B cell (primary cell): Measurements from ENCODE around the gene SLC39A7. TPM values are rescaled to one million over a fixed set of nuclear protein-coding genes. Genes with fewer than 3 reads are reported as not detected.
"Not testable (repeated sequence)": the region's sequence is repeated elsewhere in the genome, so short reads cannot be mapped to it uniquely, and the experiment has no call there.

Source experiments
- ATAC-seq: fragments of 200-7000 bp; cut with Tn5 transposase; one replicate; pipeline ENCODE4 v1.10.0; 2021; ENCODE audit warnings: low read depth, mild to moderate bottlenecking, moderate number of reproducible peaks, moderate library complexity
- CTCF ChIA-PET: fragments of 350-600 bp; sonication (Branson Sonifier 250); formaldehyde crosslinking; loops from one replicate; lab custom pipeline; 2021; ENCODE audit warnings: antibody characterized with exemption, inconsistent platforms; lab: Charles Lee
- POLR2A ChIA-PET: fragments of 350-600 bp; sonication (Branson Sonifier 250); formaldehyde crosslinking; loops from one replicate; lab custom pipeline; 2021; ENCODE audit warnings: antibody characterized with exemption; lab: Charles Lee
- DNase-seq: peaks from one replicate; pipeline ENCODE4 v3.0.0; 2013
- H2AFZ ChIP-seq: 2 replicates; pipeline ENCODE4 v1.6.1; 2012; ENCODE audit warnings: mild to moderate bottlenecking, low read depth, low read length; ENCODE audit not compliant: insufficient read depth, poor library complexity, severe bottlenecking
- H3K27ac ChIP-seq, 2 donors: 1 replicate in 1 of 2; 2 replicates in 1 of 2; pipeline ENCODE4 v1.5.1; 2012 to 2013; ENCODE audit warnings: low read length in 2 of 2, mild to moderate bottlenecking in 2 of 2, moderate library complexity in 1 of 2
- H3K27me3 ChIP-seq, 4 experiments: fragments of 200-600 bp in 1 of 4; sonication (generic) in 1 of 4; replicated peaks in 1 of 4; 1 replicate in 2 of 4; 2 replicates in 2 of 4; pipeline versions ENCODE4 v1.6.1 to v1.7.0; 2013 to 2016; ENCODE audit warnings: low read length in 3 of 4, mild to moderate bottlenecking in 2 of 4, mixed read lengths in 1 of 4, moderate library complexity in 1 of 4; ENCODE audit not compliant: insufficient read depth in 4 of 4, control insufficient read depth in 3 of 4; ENCODE audit errors: control extremely low read depth in 1 of 4
- H3K36me3 ChIP-seq, 2 experiments: replicated peaks in 1 of 2; 1 replicate in 1 of 2; 2 replicates in 1 of 2; pipeline versions ENCODE4 v1.6.1 to v1.7.1; 2013; ENCODE audit warnings: low read length in 1 of 2; ENCODE audit not compliant: insufficient read depth in 2 of 2, control insufficient read depth in 1 of 2; ENCODE audit errors: control extremely low read depth in 1 of 2, extremely low read depth in 1 of 2
- H3K4me1 ChIP-seq, 2 donors: fragments of 200-600 bp in 1 of 2; sonication (generic) in 1 of 2; 1 replicate in 1 of 2; 2 replicates in 1 of 2; pipeline versions ENCODE4 v1.5.1 to v1.6.1; 2013 to 2017; ENCODE audit warnings: low read length in 2 of 2; ENCODE audit not compliant: control insufficient read depth in 2 of 2, insufficient read depth in 2 of 2
- H3K4me2 ChIP-seq: replicated peaks from 2 replicates; pipeline ENCODE3; 2012; ENCODE audit warnings: mild to moderate bottlenecking, low read depth, low read length; ENCODE audit not compliant: poor library complexity, severe bottlenecking
- H3K4me3 ChIP-seq, 5 experiments: fragments of 200-600 bp in 1 of 5; sonication (generic) in 1 of 5; 1 replicate in 3 of 5; 2 replicates in 2 of 5; pipeline versions ENCODE4 v1.5.1 to v1.7.0; 2011 to 2016; ENCODE audit warnings: low read length in 4 of 5, mild to moderate bottlenecking in 4 of 5, low read depth in 2 of 5, control low read depth in 1 of 5, moderate library complexity in 1 of 5; ENCODE audit not compliant: insufficient read depth in 1 of 5; ENCODE audit errors: control extremely low read depth in 1 of 5, extremely low read depth in 1 of 5
- H3K79me2 ChIP-seq: fragments of 200-600 bp; sonication (generic); one replicate; pipeline ENCODE4 v1.6.0; 2016; ENCODE audit warnings: low read length; ENCODE audit not compliant: control insufficient read depth, insufficient read depth
- H3K9ac ChIP-seq: fragments of 200-600 bp; sonication (generic); 2 replicates; pipeline ENCODE4 v1.6.1; 2017; ENCODE audit warnings: mild to moderate bottlenecking, low read length, moderate library complexity
- H3K9me3 ChIP-seq, 3 donors: one replicate each; pipeline versions ENCODE4 v1.6.1 to v1.7.1; 2013; ENCODE audit warnings: low read length in 2 of 3; ENCODE audit not compliant: control insufficient read depth in 2 of 3, insufficient read depth in 1 of 3; ENCODE audit errors: control extremely low read depth in 1 of 3
- H4K20me1 ChIP-seq: 2 replicates; pipeline ENCODE4 v1.6.0; 2012; ENCODE audit warnings: mild to moderate bottlenecking, low read length; ENCODE audit not compliant: insufficient read depth, control insufficient read depth, poor library complexity, severe bottlenecking
- H3K27ac Mint-ChIP-seq: one replicate; pipeline ENCODE4 v1.8.0; 2021; ENCODE audit warnings: mixed read lengths
- H3K27me3 Mint-ChIP-seq: one replicate; pipeline ENCODE4 v1.8.0; 2021; ENCODE audit warnings: mixed read lengths
- H3K4me1 Mint-ChIP-seq: one replicate; pipeline ENCODE4 v1.8.0; 2021; ENCODE audit warnings: mixed read lengths
- H3K4me3 Mint-ChIP-seq: one replicate; pipeline ENCODE4 v1.8.0; 2021; ENCODE audit warnings: mixed read lengths
- H3K9me3 Mint-ChIP-seq: one replicate; pipeline ENCODE4 v1.8.0; 2022; ENCODE audit warnings: mixed read lengths; ENCODE audit not compliant: insufficient read depth
- EZH2 ChIP-seq: IDR thresholded peaks from 2 replicates; pipeline ENCODE4 v1.6.1; 2012; ENCODE audit warnings: borderline replicate concordance, low read depth, mild to moderate bottlenecking, moderate library complexity, low read length; ENCODE audit not compliant: insufficient read depth, poor library complexity, severe bottlenecking
- WGBS: methylation state at CpG from one replicate; pipeline ENCODE4 v1.1.5; 2013; ENCODE audit warnings: missing lambda C conversion rate; ENCODE audit not compliant: insufficient coverage; 5-methylcytosine and 5-hydroxymethylcytosine counted together
- intact Hi-C: fragments of 100-400 bp; cut with micrococcal nuclease; formaldehyde crosslinking; loops from one replicate; pipeline ENCODE4 v1.10.0; 2022
- polyA plus RNA-seq: library from polyadenylated mRNA; depleted of rRNA; stranded (reverse); fragments of >200 nt; gene quantifications from 2 replicates; pipeline ENCODE4 v1.2.3, GENCODE V29; 2012
- total RNA-seq, 2 donors: library from RNA; stranded (reverse); fragments of 120-200 nt in 1 of 2; gene quantifications; 1 replicate in 1 of 2; 2 replicates in 1 of 2; pipeline versions ENCODE4 v1.2.3 to v1.2.4, GENCODE V29; 2013 to 2022
- TF ChIP-seq, protein P1 (sequence below): fragments of 200-600 bp; IDR thresholded peaks from one replicate; pipeline ENCODE4 v1.8.0; 2022; ENCODE audit warnings: antibody characterized with exemption, mild to moderate bottlenecking

The SLC39A7 gene
- total and polyA plus RNA-seq, 2 donors (not counting 1 experiment from before 2014, with no cell fraction given): 18.7 to 29.6 TPM

DNA sequence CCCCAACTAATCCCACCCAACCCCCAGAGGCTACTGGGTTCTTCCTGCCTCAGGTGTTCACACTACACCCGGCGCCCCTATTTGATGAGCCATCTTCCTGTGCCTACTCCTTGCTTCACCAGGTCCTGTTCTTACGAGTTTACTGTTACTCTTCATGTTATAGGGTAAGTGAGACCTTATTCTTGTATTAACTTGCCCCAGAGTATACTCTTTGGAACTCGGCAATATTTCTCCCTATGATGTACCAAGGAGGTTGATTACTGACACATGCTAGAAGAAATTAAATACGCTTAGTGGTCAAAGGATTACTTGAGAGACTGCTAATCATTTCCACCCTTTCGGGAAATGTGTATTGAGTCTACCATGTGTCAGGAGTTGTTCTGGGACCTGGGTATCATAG, 16.6 kb downstream of the SLC39A7 start:
- H3K4me1 ChIP-seq: peaks cover 14 to 15% of the 10 kb centered on the region in 2 donors
- no peak overlapping the region for H2AFZ ChIP-seq
- Mint-ChIP-seq H3K4me3 (no peak overlapping the region), H3K27me3 (peaks cover 55% of the 10 kb centered on the region), H3K9me3 (no peaks in the 10 kb centered on the region), H3K4me1 (peaks cover 19% of the 10 kb centered on the region), H3K27ac (no peak overlapping the region)
- intact Hi-C loops: no loop called here
- no peaks in the 10 kb centered on the region for H3K79me2 ChIP-seq
- CTCF ChIA-PET: no interaction called here
- H3K27ac ChIP-seq: no peak overlapping the region
- no peaks in the 10 kb centered on the region for H3K36me3 ChIP-seq
- H3K4me2 ChIP-seq: no peak overlapping the region
- POLR2A ChIA-PET: no interaction called here
- H4K20me1 ChIP-seq: no peaks in the 10 kb centered on the region
- peaks cover 0 to 8% (median 0%) of the 10 kb centered on the region in 3 donors for H3K9me3 ChIP-seq
- ATAC-seq: no peak
- 100% methylated on average over 2 of the region's 6 CpGs for WGBS
- no peak overlapping the region for H3K4me3 ChIP-seq
- DNase-seq: no peak
- H3K9ac ChIP-seq: no peak overlapping the region
- H3K27me3 ChIP-seq: peaks cover 0 to 44% (median 13%) of the 10 kb centered on the region in 4 experiments
- TF ChIP-seq, protein P1, sequence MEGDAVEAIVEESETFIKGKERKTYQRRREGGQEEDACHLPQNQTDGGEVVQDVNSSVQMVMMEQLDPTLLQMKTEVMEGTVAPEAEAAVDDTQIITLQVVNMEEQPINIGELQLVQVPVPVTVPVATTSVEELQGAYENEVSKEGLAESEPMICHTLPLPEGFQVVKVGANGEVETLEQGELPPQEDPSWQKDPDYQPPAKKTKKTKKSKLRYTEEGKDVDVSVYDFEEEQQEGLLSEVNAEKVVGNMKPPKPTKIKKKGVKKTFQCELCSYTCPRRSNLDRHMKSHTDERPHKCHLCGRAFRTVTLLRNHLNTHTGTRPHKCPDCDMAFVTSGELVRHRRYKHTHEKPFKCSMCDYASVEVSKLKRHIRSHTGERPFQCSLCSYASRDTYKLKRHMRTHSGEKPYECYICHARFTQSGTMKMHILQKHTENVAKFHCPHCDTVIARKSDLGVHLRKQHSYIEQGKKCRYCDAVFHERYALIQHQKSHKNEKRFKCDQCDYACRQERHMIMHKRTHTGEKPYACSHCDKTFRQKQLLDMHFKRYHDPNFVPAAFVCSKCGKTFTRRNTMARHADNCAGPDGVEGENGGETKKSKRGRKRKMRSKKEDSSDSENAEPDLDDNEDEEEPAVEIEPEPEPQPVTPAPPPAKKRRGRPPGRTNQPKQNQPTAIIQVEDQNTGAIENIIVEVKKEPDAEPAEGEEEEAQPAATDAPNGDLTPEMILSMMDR: no peak
- TF ChIP-seq EZH2: no peak

DNA sequence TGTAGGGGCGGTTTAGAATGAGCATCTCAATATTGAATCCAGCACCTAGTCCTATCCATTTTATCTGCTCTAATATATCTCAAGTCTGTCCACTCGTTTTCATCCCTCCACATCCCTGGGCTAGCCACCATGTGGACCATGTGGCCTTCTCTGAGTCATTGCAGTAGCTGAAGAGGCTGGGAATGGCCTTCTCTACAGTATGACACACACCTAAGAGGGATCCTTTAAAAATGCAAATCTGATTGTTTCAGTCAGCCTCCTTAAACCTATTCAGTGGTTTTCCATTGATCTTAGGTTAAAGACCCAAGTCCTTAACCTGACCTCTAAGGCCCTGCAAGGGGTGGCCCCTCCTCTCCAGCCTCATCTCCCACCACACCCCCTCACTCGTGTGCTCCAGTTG, 17.0 kb downstream of the SLC39A7 start:
- Mint-ChIP-seq H3K27ac (no peak overlapping the region), H3K27me3 (peaks cover 57% of the 10 kb centered on the region), H3K4me3 (no peak overlapping the region), H3K9me3 (no peaks in the 10 kb centered on the region), H3K4me1 (peaks cover 16% of the 10 kb centered on the region)
- Histone ChIP-seq H3K27me3 (peaks cover 0 to 40% (median 14%) of the 10 kb centered on the region in 4 experiments), H3K9me3 (peaks cover 0 to 8% (median 1%) of the 10 kb centered on the region in 3 donors), H3K4me1 (peaks cover 11 to 13% of the 10 kb centered on the region in 2 donors), H3K4me2 (no peak overlapping the region), H2AFZ (no peak overlapping the region), H3K9ac (no peak overlapping the region), H4K20me1 (no peaks in the 10 kb centered on the region), H3K4me3 (no peak overlapping the region), H3K36me3 (no peaks in the 10 kb centered on the region), H3K79me2 (no peaks in the 10 kb centered on the region), H3K27ac (no peak overlapping the region)
- intact Hi-C loops: no loop called here
- ATAC-seq: no peak
- no peak for TF ChIP-seq EZH2
- TF ChIP-seq, protein P1: no peak
- DNase-seq: no peak
- POLR2A ChIA-PET: no interaction called here
- CTCF ChIA-PET: no interaction called here
- WGBS: 64% methylated on average over 1 of the region's 3 CpGs

DNA sequence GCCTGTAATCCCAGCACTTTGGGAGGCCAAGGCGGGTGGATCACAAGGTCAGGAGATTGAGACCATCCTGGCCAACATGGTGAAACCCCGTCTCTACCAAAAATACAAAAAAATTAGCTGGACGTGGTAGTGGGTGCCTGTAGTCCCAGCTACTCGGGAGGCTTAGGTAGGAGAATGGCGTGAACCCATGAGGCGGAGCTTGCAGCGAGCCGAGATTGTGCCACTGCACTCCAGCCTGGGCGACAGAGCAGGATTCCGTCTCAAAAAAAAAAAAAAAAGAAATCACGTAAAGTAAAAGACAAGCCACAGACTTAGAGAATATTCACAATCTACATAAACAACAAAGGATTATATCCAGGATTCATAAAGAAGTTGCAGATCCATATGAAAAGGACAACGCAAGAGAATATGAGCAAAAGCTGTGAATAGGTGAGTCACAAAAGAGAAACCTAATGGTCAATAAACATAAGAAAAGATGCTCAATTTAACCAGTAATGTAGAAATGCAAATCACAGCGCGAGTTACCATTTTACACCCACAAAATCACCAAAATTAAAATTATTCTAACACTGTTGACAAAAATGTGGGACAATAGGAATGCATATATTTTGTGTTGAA, 25.9 kb downstream of the SLC39A7 start:
- POLR2A ChIA-PET, H3K27ac ChIP-seq, H3K4me3 ChIP-seq, H3K27ac Mint-ChIP-seq, H2AFZ ChIP-seq, H3K9me3 Mint-ChIP-seq, intact Hi-C loops, ATAC-seq, H3K4me1 ChIP-seq, H3K9ac ChIP-seq, H4K20me1 ChIP-seq, H3K4me1 Mint-ChIP-seq, H3K79me2 ChIP-seq, H3K4me3 Mint-ChIP-seq, H3K4me2 ChIP-seq, H3K36me3 ChIP-seq, DNase-seq, H3K9me3 ChIP-seq: not testable (repeated sequence)
- CTCF ChIA-PET: interaction anchor here (0.6 to 1.1 kb wide), 2 partner anchors 21 to 101 kb away, joined by 3 to 4 read pairs; no protein-coding TSS in a partner anchor
- peaks cover 44% of the 10 kb centered on the region for H3K27me3 Mint-ChIP-seq
- H3K27me3 ChIP-seq: peaks cover 0 to 16% (median 8%) of the 10 kb centered on the region in 4 experiments
- WGBS: 100% methylated on average over 1 of the region's 14 CpGs
